ENCODE measurements around the gene RBP3. TPM values are rescaled to one million over a fixed set of nuclear protein-coding genes. Genes with fewer than 3 reads are reported as not detected.

Gene RBP3
- total RNA-seq, 1 donor = not detected

DNA sequence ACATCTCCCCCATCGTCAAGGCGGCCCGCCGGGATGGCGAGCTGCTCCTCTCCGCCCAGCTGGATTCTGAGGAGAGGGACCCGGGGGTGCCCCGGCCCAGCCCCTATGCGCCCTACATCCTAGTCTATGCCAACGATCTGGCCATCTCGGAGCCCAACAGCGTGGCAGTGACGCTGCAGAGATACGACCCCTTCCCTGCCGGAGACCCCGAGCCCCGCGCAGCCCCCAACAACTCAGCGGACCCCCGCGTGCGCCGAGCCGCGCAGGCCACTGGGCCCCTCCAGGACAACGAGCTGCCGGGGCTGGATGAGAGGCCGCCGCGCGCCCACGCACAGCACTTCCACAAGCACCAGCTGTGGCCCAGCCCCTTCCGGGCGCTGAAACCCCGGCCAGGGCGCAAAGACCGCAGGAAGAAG lies 38.1 kb upstream of the RBP3 start:
- TF ChIP-seq, protein P1, sequence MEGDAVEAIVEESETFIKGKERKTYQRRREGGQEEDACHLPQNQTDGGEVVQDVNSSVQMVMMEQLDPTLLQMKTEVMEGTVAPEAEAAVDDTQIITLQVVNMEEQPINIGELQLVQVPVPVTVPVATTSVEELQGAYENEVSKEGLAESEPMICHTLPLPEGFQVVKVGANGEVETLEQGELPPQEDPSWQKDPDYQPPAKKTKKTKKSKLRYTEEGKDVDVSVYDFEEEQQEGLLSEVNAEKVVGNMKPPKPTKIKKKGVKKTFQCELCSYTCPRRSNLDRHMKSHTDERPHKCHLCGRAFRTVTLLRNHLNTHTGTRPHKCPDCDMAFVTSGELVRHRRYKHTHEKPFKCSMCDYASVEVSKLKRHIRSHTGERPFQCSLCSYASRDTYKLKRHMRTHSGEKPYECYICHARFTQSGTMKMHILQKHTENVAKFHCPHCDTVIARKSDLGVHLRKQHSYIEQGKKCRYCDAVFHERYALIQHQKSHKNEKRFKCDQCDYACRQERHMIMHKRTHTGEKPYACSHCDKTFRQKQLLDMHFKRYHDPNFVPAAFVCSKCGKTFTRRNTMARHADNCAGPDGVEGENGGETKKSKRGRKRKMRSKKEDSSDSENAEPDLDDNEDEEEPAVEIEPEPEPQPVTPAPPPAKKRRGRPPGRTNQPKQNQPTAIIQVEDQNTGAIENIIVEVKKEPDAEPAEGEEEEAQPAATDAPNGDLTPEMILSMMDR (IDR thresholded peaks at IDR 0.05; ENCODE audit: insufficient read depth, low read length) = no peak
- DNase-seq (ENCODE audit: low read depth) = no peak
- no peak overlapping the region for H3K4me3 ChIP-seq (ENCODE audit: low read depth, low read length)

DNA sequence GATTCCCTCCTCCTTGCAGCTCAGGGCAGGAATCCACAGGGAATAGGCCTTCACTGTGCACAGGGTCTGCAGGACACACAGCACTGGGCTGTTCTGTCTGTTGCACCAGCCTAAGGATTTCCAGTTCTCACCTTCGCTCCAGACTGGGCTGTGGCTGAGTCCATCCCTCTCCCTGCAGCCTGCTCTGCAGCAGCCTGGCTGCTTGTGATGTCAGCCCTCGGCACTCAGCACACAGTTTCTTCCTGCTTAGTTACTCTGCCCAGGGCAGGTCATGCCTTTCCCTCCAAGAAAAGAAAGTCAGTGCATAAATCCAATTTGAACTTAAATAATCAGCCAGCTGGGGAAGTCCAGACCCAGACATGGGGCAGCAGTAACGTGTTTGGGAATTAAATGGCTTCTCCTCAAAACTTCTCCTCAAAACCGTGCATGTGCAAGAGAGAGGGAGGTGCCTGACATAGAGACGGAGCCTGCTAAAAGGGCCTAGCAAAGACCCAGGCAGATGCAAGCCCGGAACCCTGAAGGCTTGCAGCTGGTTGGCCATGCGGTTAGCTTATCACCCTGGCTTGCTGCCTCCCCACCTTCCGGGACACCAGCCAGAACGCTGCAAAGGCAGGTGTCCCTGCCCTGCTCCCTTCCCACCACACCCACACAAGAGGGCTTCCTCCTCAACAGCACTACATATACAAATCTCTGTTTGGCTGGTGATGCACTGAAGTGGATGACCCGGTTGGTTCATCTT lies 36.8 kb upstream of the RBP3 start:
- no peak overlapping the region for H3K4me3 ChIP-seq (ENCODE audit: low read depth, low read length)
- TF ChIP-seq, protein P1 (IDR thresholded peaks at IDR 0.05; ENCODE audit: insufficient read depth, low read length) = no peak
- DNase-seq (ENCODE audit: low read depth) = peak; percentile 54

DNA sequence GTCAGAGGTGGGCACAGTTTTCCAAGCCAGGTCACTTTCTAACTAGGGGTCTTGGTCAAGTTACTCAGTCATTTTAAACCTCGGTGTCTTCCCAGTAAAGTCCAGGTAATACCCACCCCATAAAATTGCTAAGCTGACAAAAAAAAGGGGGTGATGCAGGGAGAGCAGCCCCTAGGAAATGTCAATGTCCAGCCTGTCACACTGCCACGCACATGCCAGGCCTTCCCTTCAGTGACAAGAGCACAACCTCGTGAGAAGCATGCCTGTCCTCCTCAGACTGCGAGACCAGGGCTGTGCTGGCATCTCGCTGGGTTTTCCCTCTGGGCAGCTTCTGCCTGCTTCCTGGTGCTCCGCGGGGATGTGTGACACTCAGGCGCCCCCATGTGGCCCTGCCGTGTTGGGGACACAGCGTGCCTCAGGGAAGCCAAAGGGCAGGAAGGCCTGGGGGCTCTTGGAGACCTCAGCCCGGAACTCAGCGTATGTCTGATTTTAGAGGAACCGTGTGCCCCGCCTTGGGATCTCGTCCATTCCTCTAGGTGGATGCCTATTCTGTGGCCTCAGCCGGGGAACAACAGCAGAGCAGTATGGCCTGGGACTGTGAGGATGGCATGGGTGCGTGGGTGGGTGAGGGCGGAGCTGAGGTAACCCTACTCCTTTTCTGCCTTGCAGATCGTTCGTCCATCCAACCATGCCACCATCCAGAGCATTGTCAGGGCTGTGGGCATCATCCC lies 36.1 kb upstream of the RBP3 start:
- peak; percentile 78 for DNase-seq (ENCODE audit: low read depth)
- no peak overlapping the region for H3K4me3 ChIP-seq (ENCODE audit: low read depth, low read length)
- TF ChIP-seq, protein P1 (IDR thresholded peaks at IDR 0.05; ENCODE audit: insufficient read depth, low read length) = peak; percentile 92

DNA sequence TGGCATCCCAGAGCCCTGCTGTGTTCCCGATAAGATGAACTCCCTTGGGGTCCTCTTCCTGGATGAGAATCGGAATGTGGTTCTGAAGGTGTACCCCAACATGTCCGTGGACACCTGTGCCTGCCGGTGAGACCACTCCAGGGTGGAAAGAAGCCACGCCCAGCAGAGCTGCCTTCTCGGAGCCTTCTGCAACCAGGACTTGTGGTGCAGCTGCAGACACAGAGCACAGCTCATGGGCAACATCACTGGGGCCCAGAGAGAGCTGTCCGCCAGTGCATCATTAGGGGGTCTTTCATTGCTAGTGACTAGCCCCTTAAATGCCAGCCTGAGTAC lies 35.5 kb upstream of the RBP3 start:
- DNase-seq (ENCODE audit: low read depth) = no peak
- H3K4me3 ChIP-seq (ENCODE audit: low read depth, low read length) = no peak overlapping the region
- TF ChIP-seq, protein P1 (IDR thresholded peaks at IDR 0.05; ENCODE audit: insufficient read depth, low read length) = no peak

DNA sequence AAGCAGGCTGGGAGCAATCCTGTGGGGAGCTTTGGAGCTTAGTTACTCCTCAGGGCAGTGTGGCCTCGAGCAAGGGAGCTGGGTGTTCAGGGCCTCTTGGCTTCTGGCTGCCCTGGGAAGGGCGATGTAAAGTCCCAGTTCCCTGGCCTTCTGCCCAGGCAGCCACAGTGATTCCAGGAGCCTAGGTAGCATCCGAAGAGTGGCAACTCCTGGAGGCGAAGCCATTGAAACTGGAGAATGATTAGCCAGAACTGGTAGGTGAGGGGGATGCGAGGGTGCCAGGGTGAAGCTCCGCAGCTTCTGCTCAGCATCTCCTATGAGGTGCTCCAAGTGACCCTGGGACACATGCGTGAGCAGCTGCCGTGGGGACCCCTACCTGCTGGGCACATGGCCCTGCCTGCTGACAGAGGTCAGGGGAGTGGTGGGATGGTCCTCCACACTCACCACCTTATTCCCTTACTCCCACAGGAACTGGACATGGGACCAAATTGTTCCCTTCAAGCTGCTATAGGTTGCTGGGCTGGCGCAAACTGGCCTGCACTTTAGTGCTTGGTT lies 33.7 kb upstream of the RBP3 start:
- TF ChIP-seq, protein P1 (IDR thresholded peaks at IDR 0.05; ENCODE audit: insufficient read depth, low read length) = no peak
- no peak overlapping the region for H3K4me3 ChIP-seq (ENCODE audit: low read depth, low read length)
- no peak for DNase-seq (ENCODE audit: low read depth)

DNA sequence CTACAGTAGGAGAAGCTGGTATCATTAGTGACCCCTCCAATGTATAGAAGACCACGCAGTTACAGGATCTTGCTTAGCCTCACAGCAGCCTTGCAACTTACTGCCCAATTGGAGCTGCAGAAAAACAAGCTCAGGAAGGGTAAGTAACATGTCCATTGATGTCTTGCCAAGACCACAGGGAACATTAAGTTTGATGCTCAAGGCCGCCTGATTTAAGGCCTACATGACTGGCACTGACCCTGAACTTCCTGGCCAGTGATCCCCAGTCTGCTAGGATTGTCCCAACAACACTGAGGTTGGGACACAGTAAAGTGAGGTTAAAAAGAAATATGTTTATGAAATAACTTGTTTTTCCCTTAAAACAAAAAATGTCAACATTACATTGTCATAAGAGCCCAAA lies 32.7 kb upstream of the RBP3 start:
- TF ChIP-seq, protein P1 (IDR thresholded peaks at IDR 0.05; ENCODE audit: insufficient read depth, low read length) = no peak
- no peak for DNase-seq (ENCODE audit: low read depth)
- no peak overlapping the region for H3K4me3 ChIP-seq (ENCODE audit: low read depth, low read length)
